ENCODE data around the gene SMARCC2. TPM values are rescaled to one million over a fixed set of nuclear protein-coding genes. Genes with fewer than 3 reads are reported as not detected.

SMARCC2 gene
- total RNA-seq, 3 donors from 2014 or later (not counting 1 experiment from before 2014, with no cell fraction given): 205 to 232 (median 210) TPM

- no peak for TF ChIP-seq CTCF (IDR thresholded peaks at IDR 0.05)
- Mint-ChIP-seq H3K9me3 (no peaks in the 10 kb centered on the region), H3K4me1 (peaks cover 33 to 42% of the 10 kb centered on the region in 2 donors), H3K36me3 (no peaks in the 10 kb centered on the region), H3K27me3 (ENCODE audit: low read depth in 2 of 2) (no peaks in the 10 kb centered on the region), H3K4me3 (peak overlapping the region; percentile 98), H3K27ac (peak overlapping the region; percentile 95 to 99)
- no peaks in the 10 kb centered on the region for H3K27me3 ChIP-seq (ENCODE audit: control insufficient read depth, insufficient read depth, low read length)
- no peak overlapping the region for H3K27ac ChIP-seq (ENCODE audit: low read length)
- no peaks in the 10 kb centered on the region for H3K9me3 ChIP-seq (ENCODE audit: control insufficient read depth, insufficient read depth, low read length)
- WGBS (ENCODE audit: insufficient coverage): 97% methylated on average over 17 of the region's 17 CpGs
- peaks cover 25% of the 10 kb centered on the region for H3K36me3 ChIP-seq (ENCODE audit: control insufficient read depth, insufficient read depth, low read length)
- ATAC-seq (no peak), DNase-seq (no peak)
- intact Hi-C loops (cut with micrococcal nuclease): no loop called here
- peaks cover 28% of the 10 kb centered on the region for H3K4me1 ChIP-seq (ENCODE audit: control insufficient read depth, insufficient read depth, low read length)
- H3K4me3 ChIP-seq (ENCODE audit: low read length): no peak overlapping the region
Measured at GRCh38 chr12:56120158-56120846, 69.0 kb downstream of the SMARCC2 start.

- 0% methylated on average over 2 of the region's 2 CpGs for WGBS (ENCODE audit: insufficient coverage)
- Mint-ChIP-seq H3K4me1 (peaks cover 33 to 42% of the 10 kb centered on the region in 2 donors), H3K36me3 (no peaks in the 10 kb centered on the region)
Measured at GRCh38 chr12:56119361-56119796, 69.9 kb downstream of the SMARCC2 start.

GRCh38 chr12:56118688-56119357, 70.5 kb downstream of the SMARCC2 start:
- peak in 1 of 2 donors; percentile 37 for DNase-seq
- no peaks in the 10 kb centered on the region for H3K27me3 ChIP-seq (ENCODE audit: control insufficient read depth, insufficient read depth, low read length)
- ATAC-seq: no peak
- Mint-ChIP-seq H3K27ac (peak overlapping the region; percentile 95 to 99), H3K4me1 (peaks cover 33 to 36% of the 10 kb centered on the region in 2 donors), H3K9me3 (no peaks in the 10 kb centered on the region), H3K36me3 (peaks cover 3% of the 10 kb centered on the region), H3K27me3 (ENCODE audit: low read depth in 2 of 2) (no peaks in the 10 kb centered on the region), H3K4me3 (peak overlapping the region; percentile 98)
- H3K36me3 ChIP-seq (ENCODE audit: control insufficient read depth, insufficient read depth, low read length): peaks cover 23% of the 10 kb centered on the region
- H3K4me3 ChIP-seq (ENCODE audit: low read length): peak overlapping the region; percentile 78
- H3K27ac ChIP-seq (ENCODE audit: low read length): peak overlapping the region; percentile 90
- peaks cover 28% of the 10 kb centered on the region for H3K4me1 ChIP-seq (ENCODE audit: control insufficient read depth, insufficient read depth, low read length)
- 10% methylated on average over 12 of the region's 13 CpGs for WGBS (ENCODE audit: insufficient coverage)
- intact Hi-C loops (cut with micrococcal nuclease): loop anchor here (1.0 to 5.0 kb wide), 10 partner anchors 7 to 346 kb away; partner anchors contain the start of genes ANKRD52, CS, MYL6 and ORMDL2
- H3K9me3 ChIP-seq (ENCODE audit: control insufficient read depth, insufficient read depth, low read length): no peaks in the 10 kb centered on the region
- TF ChIP-seq CTCF (IDR thresholded peaks at IDR 0.05): no peak

More at GRCh38 chr12:56119361-56119796, 69.9 kb downstream of the SMARCC2 start:
- no peaks in the 10 kb centered on the region for H3K9me3 Mint-ChIP-seq
- Histone ChIP-seq H3K27me3 (ENCODE audit: control insufficient read depth, insufficient read depth, low read length) (no peaks in the 10 kb centered on the region), H3K27ac (ENCODE audit: low read length) (no peak overlapping the region), H3K4me1 (ENCODE audit: control insufficient read depth, insufficient read depth, low read length) (peaks cover 28% of the 10 kb centered on the region), H3K36me3 (ENCODE audit: control insufficient read depth, insufficient read depth, low read length) (peaks cover 25% of the 10 kb centered on the region), H3K9me3 (ENCODE audit: control insufficient read depth, insufficient read depth, low read length) (no peaks in the 10 kb centered on the region), H3K4me3 (ENCODE audit: low read length) (no peak overlapping the region)
- H3K27me3 Mint-ChIP-seq (ENCODE audit: low read depth in 2 of 2): no peaks in the 10 kb centered on the region
- peak; percentile 69 for TF ChIP-seq CTCF (IDR thresholded peaks at IDR 0.05)
- ATAC-seq: no peak
- DNase-seq: peak in 1 of 2 donors; percentile 85
- H3K4me3 Mint-ChIP-seq: peak overlapping the region; percentile 98
- intact Hi-C loops (cut with micrococcal nuclease): loop anchor here (2.0 to 5.0 kb wide), 5 partner anchors 69 to 345 kb away; partner anchors contain the start of genes ANKRD52, CS, RPS26 and SMARCC2
- H3K27ac Mint-ChIP-seq: peak overlapping the region; percentile 95 to 99
